Left forelimb (tissue), 1 donor: ENCODE measurements around the gene DGCR2.
"Not testable (repeated sequence)": the region's sequence is repeated elsewhere in the genome, so short reads cannot be mapped to it uniquely, and the experiment has no call there.

ENCODE experiments used
- DNase-seq: peaks from one replicate; pipeline ENCODE4 v3.0.0-alpha.2; 2018; ENCODE audit warnings: low spot score

DGCR2 gene

DNA sequence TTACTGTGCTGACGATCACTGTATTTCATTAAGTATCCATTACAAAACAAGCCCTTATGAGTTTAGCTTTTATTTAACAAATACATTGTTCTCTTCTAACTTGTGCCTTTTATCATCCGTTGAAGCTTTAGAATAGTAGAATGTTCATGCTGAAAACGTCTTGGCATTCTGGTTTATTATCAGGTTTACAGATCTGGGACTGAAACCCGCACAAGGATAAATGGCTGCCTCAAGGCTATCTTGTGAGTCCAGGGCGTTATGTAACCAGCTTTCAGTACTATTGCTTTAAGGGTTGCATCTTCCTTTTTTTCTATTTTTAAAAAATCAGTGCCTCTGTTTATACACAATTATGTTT, 119.6 kb downstream of the DGCR2 start:
- no peak for DNase-seq

DNA sequence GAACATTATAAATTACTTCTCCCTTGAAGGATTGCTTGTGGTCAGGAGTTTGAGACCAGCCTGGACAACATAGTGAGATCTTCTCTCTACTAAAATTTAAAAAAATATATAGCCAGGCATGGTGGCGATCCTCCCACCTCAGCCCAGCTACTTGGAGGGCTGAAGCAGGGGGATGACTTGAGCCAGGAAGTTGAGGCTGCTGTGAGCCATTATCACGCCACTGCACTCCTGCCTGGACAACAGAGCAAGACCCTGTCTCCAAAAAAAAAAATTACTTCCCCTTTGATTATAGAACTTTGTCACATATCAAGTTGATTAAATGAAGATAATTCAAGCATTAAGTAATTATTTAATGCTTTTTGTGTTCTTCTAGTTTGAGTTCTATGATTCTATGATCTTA, 121.0 kb downstream of the DGCR2 start:
- no peak for DNase-seq

DNA sequence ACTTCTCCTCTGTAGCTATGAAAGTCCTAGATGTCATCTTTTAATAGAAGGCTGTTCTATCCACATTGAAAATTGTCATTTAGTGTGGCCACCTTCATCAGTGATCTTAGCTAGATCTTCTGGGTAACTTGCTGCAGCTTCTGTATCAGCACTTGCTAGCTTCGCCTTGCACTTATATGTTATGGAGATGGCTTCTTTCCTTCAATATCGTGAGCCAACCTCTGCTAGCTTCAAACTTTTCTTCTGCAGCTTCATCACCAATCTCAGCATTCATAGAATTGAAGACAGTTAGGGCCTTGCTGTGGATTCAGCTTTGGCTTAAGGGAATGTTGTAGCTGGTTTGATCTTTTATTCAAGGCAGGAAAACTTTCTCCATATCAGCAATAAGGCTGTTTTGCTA, 122.1 kb downstream of the DGCR2 start:
- DNase-seq: not testable (repeated sequence)

DNA sequence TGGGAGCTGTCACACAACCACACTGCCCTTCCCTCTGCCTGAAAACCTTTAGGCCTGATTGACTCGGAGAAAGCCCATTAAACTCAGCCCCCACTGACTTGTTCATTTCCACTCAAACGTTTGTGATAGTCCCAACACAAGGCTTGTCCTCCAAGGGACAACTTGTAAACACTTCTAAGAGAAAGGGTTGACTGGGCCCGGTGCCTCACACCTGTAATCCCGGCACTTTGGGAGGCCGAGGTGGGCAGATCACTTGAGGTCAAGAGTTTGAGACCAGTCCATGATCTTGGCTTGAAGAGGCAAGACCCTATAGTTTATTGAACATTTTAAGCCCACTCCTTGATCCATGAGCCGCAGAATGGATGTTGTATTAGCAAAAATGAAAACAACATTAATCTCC, 122.8 kb downstream of the DGCR2 start:
- no peak for DNase-seq

DNA sequence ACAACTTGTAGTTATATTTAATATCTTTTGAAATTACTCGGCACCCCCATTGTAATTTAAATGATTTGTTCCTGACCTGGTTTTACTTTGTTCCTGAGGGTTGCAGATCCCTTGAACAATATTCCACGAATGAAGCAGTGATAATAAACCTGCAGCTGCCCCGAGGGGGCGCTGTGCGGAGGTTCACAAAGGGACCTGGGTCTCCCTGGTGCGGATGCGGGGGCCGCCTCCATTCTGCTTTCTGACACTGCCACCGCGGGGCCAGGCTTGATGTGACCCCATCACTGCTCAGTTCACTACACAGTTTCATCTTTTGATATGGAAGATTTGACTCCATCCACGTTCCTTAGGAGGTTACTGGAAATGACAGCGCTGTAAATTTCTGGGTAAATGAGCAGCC, 123.2 kb downstream of the DGCR2 start:
- DNase-seq: no peak

DNA sequence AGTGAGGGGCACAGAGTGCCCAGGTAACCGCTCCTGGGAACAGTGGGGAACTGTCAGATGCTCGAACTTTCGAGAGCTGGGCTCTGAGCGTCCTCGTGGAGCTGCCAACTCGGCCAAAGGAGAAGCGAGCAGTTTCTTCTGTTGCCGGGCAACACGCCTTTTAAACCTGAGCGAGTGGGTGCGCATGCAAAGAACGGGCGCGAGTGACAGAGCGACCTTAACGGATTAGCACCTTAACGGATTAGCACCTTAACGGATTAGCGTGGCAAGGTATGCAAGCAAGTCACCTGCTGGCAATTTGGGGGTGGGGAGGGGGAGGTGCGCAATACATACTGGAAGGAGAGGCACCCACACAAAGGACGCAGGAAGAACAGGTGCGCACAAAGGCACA, 124.3 kb downstream of the DGCR2 start:
- no peak for DNase-seq

DNA sequence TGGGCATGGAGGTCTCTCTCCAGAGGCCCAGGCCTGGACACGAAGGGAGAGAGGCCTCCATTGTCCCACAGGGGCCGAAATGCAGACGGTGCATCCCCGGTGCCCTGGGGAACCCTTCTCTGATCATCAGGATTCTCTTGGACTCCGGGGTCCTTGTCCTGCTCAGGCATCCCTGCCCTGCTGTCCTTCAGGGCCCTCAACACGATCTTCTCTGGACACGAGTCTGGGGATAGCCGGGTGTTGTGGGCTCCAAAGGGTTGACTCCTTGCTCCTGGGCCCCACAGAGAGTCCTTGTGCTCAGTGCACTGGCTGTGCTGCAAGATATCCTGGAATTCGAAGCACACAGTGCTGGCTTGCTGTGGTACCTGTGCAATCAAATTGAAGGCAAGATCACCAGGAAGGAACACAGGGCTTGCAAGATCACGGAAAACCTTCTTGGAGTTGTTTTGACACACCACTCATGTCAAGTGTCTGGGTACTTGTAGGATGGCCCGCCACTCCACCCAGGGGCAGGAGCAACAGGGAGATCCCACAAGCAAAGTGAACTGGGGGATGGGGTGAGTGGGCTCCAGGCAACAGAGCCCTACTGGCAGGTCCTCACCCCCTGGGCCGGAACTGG, 124.8 kb downstream of the DGCR2 start:
- DNase-seq: no peak

DNA sequence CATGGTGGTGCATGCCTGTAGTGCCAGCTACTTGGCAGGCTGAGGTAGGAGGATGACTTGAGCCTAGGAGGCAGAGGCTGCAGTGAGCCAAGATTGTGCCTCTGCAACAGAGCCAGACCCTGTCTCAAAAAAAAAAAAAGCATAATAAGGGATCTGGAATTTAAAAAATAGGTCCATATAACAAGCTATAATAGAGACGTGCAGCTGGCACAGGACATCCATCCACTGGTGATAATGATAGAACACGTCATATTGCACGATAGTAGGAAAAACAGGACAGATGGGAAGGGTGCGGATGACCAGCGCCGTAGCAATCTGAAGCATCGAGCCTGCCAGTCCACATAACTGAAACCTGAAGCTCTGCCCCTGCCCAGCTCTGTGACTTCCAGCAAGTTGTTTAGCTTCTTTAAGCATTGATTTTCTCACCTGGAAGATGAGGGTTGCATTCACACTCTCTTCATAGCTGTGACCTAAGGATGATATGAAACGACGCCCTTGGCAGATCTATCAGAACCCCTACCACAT, 125.8 kb downstream of the DGCR2 start:
- no peak for DNase-seq

DNA sequence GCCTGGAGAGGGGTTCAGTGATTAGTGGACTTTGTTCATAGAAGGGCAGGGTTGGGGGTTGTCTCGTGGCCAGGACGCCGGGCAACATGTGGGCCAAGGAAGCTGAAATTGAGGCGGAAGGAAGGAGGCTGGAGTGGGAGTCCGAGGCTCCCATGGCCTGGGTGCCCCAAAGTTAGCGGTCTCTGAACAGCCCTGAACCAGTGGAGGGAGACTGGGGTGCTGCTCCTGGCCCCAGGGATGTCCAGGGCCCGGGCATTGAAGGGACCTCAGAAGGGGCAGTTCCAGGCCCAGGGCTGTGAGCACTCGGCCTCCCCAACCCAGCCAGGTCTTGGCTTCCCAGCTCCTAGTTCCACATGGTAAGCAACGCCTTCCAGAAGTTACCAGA, 126.9 kb downstream of the DGCR2 start:
- DNase-seq: no peak

DNA sequence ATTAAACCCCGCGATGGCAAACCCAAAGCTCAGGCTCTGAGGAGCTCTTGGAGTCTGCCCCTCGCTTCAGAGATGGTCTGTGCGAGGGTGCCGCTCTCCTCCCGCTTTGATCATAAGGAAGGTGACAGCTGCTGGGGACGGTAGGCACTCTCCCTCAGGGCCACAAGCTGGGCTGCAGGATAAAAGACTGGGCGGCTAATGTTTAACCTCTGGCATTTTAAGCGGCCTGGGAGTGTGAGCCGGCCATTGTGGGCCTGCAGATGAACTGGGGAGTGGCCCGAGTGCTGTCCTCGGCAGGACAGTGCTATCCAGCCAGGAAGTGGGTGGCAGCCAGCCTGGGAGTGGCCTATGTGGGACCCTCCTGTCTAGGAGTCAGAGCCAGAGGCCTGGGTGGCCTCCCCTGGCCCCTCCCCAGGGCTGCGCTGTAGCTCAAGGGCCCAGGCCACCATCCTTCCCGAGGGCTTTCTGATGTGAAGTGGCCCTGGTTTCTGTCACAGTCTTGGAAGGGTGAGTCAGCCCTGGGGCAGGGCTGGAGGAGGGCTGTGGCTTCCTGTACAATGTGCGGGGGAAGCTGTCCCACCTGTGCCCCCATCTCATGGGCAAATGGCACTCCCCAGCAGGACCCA, 127.4 kb downstream of the DGCR2 start:
- no peak for DNase-seq

DNA sequence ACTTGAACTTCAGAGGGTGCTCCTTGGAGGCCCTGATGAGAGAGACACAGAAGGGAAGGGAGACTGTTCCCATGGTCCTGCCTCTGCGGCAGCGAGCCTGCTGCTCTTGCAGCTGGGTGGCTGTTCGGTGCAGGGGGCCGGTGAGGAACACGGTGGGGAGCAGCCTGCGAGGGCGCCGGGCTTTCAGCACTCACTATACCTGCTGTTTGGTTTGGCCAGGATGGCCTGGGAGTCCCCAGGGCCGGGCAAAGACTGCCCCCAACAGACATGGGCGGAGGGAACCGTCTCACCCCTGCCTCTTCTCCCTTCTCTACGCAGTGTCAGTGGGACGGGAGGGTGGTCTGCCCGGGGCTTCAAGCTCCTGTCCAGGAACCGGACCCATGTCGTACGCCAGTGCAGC, 128.2 kb downstream of the DGCR2 start:
- DNase-seq: no peak

DNA sequence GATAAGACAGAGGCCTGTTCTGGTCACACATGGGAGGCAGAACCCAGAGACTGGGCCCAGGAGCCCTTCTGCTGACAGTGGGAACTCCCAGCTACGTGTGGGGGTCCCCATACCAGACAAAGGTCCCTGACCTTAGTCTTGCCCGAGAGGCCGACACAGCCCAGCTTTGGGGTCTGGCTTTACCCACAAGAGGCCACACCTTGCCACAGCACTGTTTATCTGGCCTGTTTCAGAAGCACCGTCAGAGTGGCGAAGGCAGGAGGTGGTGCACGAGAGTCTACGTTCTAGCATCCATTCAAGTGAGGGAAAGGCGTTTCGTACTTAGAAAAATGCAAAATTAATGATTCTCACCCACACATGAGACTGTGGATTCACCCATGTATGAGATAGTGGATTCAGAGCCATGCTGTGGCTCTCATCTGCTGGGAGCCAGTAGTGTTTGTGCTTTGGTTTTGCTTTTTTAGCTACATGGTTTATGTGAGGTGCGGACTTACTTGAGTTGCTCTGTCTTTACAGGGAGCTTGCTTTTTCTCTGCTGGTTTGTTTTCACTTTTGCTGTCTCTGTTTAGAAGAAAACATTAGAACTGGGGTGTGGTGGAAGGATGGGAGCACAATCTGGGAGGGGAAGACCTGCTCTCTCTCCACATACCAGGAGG, 129.5 kb downstream of the DGCR2 start:
- no peak for DNase-seq

DNA sequence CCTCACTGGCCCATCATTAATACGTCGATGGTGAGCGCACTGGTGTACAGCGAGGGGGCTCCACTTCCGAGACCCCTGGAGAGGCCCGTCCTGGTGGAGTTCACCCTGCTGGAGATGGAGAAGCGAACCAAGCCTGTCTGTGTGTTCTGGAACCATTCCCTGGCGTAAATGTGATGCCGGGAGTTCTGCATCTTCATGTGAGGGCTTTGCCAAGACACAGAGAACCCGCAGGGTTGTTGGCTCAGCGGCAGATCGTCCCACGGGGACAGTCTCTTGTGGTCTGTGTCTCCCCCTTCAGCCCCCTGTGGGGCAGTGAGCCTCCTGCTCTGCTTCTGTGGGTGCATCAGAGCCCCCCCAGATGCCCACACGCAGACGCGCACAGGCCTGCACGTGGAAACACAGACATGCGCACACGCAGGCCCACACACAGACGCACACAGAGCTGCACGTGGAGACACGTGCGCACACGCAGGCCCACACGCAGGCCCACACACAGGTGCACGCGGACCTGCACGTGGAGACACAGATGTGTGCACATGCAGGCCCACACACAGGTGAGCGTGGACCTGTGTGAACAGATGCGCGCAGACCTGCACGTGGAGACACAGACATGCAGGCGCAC, 130.3 kb downstream of the DGCR2 start:
- no peak for DNase-seq

DNA sequence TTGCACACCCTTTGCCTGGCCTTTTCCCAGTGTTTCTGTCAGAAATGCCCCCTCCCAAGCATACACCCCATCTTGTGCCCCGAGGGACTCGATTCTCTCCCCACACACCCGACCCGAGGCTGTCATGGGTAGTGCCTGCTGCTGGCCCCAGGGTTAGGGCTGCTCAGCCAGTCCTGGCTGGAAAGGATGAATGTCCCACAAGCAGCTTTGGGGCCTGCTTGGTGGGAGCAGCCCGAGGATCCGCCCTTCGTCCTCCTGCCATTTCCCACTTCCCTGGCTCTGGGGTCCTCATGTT, 131.1 kb downstream of the DGCR2 start:
- no peak for DNase-seq

DNA sequence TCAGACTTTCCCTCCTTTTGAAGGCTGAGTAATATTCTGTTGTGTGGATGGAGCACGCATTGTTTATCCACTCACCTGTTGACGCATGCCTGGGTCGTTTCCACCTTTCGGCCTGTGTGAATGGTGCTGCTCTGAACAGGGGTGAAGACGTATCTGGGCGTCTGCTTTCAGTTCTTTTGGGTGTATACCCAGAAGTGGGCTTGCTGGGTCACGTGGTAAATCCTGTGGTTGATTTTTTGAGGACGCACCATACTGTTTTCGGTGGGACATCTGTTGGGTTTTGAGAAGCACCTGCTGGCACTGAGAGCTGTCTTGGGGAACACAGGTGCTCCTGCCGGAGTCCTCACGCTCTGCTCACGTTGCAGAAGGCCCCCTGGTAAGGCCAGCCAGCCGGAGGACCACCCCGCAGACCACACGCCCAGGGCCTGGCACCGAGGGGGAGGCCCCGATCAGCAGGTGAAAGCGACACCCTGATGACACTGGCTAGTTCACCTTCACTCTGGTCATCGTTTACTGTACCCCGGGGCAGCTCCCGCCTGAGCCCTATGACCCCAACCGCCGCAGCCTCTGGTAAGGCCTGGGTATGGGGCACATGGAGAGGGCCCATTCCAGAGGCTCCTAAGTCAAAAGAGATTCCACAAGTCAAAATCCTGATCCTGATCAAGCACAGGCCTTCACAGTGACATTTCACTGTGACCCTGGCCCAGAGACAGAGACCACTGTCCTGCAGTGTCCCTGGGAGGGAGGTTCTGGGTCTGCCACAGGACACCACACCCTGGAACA, 131.7 kb downstream of the DGCR2 start:
- DNase-seq: no peak

DNA sequence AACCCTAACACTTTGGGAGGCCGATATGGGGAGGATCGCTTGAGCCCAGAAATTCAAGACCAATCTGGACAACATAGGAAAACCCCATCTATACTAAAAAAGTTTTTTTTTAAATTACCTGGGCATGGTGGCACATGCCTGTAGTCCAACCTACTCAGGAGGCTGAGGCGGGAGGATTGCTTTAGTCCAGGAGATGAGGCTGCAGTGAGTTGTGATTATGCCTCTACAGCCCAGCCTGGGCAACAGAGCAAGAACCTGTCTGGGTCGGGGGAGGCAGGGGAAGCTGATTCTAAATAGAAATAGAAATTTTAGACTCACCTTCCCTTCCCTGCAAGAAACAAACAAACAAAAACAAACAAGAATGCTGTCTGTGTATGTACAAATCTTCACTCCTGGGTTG, 133.3 kb downstream of the DGCR2 start:
- no peak for DNase-seq

DNA sequence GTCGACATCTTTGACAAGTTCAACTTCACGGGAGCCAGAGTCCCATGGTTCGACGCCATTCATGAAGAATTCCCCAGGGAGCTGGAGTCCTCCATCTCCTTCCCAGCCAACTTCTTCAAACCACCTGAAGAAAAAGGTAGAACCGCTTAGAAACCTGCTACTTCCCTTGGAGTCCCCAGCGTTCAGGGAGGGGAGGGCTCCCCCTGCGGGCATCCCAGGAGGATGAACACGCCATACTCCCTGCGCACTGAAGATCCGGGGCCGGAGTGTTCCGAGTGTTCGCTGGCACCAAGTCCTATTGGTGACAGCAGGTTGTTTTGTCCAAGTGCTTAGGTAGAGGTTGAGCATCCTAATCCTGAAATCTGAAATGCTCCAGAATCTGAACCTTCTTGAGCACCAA, 134.4 kb downstream of the DGCR2 start:
- DNase-seq: no peak

DNA sequence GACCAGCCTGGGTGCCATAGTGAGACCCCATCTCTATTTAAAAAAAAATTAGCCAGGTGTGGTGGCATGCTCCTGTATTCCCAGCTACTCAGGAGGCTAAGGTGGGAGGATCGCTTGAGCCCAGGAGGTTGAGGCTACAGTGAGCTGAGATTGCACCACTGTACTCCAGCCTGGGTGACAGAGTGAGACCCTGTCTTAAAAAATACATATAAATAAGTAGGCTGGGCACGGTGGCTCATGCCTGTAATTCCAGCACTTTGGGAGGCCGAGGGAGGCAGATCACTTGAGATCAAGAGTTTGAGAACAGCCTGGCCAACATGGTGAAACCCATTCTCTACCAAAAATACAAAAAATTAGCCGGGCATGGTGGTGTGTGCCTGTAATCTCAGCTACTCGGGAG, 135.1 kb downstream of the DGCR2 start:
- DNase-seq: not testable (repeated sequence)
